Astrocyte of the spinal cord (primary cell): Measurements from ENCODE around the gene TRIM8.

Experiments used
- DNase-seq: peaks from one replicate; pipeline ENCODE4 v3.0.0; 2011; ENCODE audit warnings: low read depth, low spot score
- H3K4me3 ChIP-seq: 2 replicates; pipeline ENCODE4 v1.5.1; 2011; ENCODE audit warnings: low read depth, mild to moderate bottlenecking, low read length, moderate library complexity
- CTCF ChIP-seq: IDR thresholded peaks from 2 replicates; pipeline ENCODE4 v1.5.1; 2012; ENCODE audit warnings: low read depth, mild to moderate bottlenecking, low read length, inconsistent platforms
- in situ Hi-C: cut with HindIII; loops from 2 replicates; pipeline ENCODE4 v1.10.0; 2017; ENCODE audit warnings: low sequenced_read_pairs

Gene TRIM8

GRCh38 chr10:102654969-102655368 is 10.7 kb downstream of the TRIM8 start:
- DNase-seq = no peak
- TF ChIP-seq CTCF = no peak
- in situ Hi-C loops = no loop called here
- no peak overlapping the region for H3K4me3 ChIP-seq

- TF ChIP-seq CTCF = no peak
- no peak for DNase-seq
- in situ Hi-C loops = no loop called here
- no peak overlapping the region for H3K4me3 ChIP-seq
These were observed 11.7 kb downstream of the TRIM8 start for GRCh38 chr10:102656026-102656425.

GRCh38 chr10:102656791-102657371 is 12.6 kb downstream of the TRIM8 start:
- H3K4me3 ChIP-seq = no peak overlapping the region
- in situ Hi-C loops = no loop called here
- no peak for DNase-seq
- no peak for TF ChIP-seq CTCF

GRCh38 chr10:102657451-102657850 is 13.2 kb downstream of the TRIM8 start:
- no peak overlapping the region for H3K4me3 ChIP-seq
- no peak for DNase-seq
- in situ Hi-C loops = no loop called here
- TF ChIP-seq CTCF = no peak

GRCh38 chr10:102657984-102658724 is 13.9 kb downstream of the TRIM8 start:
- TF ChIP-seq CTCF = no peak

GRCh38 chr10:102658802-102659201 is 14.5 kb downstream of the TRIM8 start:
- H3K4me3 ChIP-seq = no peak overlapping the region
- no peak for DNase-seq
- in situ Hi-C loops = no loop called here
- no peak for TF ChIP-seq CTCF

More at GRCh38 chr10:102657984-102658724, 13.9 kb downstream of the TRIM8 start:
- in situ Hi-C loops = no loop called here
- H3K4me3 ChIP-seq = no peak overlapping the region
- no peak for DNase-seq
